Stimulated activated CD4-positive, alpha-beta T cell treated with anti-CD3 and anti-CD28 coated beads, Interleukin-4, amount 100 ng/mL, for 1 hour (primary cell): ENCODE data around the gene SFT2D3.
A peak's percentile ranks its signal among the peaks of the same experiment; 100 is the strongest.

Experiments
- DNase-seq: peaks from one replicate; pipeline ENCODE4 v3.0.0-alpha.2; 2020

SFT2D3 gene

DNA sequence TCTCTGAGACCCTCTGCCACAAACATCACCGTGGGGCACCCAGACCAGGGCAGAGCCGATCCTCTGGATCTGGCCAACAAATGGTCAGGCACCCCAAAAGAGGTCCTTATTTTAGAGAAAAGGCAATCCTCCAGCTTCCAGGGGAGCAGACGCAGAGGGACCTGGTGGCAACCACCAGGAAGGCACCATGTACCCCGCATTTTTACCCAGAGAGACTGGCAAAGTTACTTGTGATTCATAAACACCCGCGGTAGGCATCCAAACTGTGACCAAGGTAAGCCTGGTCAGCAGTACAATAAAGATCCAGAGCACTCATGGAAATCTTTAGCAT is 36.4 kb upstream of the SFT2D3 start:
- DNase-seq: no peak

- no peak for DNase-seq
These were observed 35.9 kb upstream of the SFT2D3 start for GRCh38 chr2:127665267-127665893.

DNA sequence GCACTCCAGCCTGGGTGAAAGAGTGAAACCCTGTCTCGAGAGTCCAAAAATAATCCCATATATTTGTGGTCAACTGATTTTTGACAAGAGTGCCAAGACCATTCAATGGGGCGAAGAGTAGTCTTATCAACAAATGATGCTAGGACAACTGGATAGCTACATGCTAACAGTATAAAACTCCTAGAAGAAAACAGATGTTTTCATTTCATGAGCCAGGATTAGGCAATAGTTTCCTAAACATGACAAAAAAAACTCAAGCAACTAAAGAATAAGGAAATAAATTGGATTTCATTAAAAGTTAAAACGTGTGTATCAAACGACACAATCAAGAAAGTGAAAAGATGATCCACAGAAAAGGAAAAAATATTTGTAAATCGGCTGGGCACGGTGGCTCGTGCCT is 32.2 kb upstream of the SFT2D3 start:
- no peak for DNase-seq

DNA sequence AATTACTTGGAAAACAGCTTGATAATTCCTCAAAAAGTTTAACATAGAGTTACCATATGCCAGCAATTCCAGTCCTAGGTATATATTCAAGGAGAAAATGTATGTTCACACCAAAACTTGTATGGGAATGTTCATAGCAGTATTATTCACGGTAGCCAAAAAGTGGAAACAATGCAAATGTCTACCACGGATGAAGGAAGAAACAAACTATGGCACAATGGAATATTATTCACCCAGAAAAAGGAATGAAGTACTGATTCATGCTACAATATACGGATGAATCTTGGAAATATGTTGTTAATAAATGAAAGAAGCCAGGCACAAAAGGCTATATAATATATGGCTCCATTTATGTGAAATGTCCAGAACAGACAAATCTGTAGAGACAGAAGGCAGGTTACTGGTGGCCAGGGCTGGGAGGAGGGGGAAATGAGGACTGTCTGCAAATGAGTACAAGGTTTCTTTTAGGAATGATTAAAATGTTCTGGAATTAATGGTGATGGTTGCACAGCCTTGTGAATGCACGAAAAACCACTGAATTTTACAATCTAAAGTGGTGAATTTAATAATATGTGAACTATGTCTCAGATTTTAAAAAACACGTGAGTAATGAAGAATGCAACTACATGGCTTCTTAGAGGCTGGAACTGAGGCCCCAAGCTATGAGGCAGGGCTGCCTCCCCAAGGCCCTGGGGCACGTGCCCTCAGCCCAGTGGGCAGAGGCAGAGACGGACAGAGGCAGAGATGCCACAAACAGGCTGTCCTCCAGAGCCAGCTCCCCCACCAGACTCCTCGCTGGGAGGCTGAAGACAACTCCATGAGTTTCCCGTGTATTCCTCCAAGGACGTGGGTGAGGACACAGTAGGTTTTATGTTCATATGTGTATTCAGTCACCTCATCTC is 31.0 kb upstream of the SFT2D3 start:
- no peak for DNase-seq

DNA sequence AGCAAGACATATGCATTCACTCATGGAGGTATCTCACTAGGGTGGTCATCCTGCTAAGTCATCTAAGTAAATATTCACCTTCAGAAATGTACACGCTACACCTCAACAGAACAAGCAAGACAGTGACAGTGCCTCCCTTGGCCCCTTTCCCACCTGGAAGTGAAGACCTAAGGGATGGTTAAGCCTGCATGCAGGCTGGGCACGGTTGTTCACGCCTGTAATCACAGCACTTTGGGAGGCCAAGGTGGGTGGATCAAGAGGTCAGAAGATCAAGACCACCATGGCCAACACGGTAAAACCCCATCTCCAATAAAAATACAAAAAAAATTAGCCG is 30.4 kb upstream of the SFT2D3 start:
- DNase-seq: no peak

DNA sequence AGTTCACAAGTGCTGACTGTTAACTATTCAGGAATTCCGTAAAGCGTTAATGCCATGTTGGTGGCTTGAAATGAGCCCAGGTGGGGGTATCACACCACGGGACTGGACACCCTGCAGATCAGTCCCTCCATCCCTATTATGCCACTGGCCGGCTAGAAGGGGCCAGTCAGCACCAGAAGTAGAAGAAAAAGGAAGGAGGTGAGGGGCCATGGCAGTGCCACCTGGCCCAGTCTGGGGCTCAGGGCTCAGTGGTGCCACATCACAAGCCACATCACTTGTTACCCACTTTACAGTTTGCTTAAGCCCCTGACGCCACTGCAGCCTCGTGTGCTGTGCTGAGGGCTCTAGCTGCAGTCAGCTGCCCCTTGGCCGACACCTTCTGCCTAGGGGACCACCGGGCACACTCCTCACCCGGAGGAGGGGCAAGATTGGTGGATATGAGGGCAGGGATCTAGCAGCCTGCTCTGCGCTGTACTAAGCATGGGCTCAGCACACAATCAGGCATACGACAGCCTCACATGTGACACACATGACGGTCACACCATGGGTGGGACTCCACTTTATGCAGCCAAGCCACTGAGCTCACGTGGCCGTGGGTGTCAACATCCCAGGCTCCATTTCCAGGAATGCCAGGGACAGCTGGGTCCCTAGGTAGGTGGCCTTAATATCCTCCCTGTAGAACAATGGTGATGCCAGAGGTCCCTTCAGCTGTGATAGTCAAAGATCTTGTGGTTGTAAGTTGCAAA is 29.6 kb upstream of the SFT2D3 start:
- DNase-seq: no peak

DNA sequence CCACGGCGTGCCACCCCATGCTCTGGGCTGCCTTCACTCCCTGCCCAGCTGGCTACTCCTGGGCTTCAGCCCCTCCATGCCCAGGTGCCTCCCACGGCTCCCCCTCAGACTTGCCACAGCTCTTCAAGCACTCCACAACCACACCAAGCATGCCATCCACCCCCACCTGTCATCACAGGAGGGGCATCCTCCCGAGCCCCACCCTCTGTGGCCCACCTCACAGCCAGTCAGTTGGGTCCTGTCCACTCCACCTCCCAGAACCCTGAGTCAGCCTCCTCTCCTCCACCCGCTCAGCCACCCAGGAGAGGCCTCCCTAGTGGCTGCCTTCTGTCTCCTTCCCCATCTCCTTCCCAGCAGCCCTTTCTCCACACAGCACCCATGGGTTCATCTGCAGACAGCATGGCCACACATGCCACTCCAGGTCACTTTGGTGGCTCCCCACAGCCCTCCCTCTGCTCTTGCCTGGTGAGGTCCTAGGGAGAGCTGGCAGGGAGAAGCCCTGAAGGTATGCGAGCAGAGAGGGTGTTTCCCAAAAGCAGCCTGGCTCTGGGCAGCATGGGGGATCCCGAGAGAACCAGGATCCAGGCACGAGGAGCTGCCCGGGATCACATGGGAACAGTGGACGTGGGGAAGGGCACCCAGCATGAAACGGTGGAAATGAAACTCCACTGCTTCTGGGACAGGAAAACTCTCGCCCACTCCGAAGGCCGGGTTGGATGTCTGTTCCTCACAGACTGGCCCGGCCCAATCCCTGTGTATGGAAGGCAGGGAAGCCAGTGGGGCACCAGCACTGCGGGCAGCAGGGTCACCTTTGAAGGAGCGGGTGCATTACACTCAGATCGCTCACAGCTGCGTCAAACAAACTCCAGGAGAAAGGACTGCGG is 28.7 kb upstream of the SFT2D3 start:
- no peak for DNase-seq

DNA sequence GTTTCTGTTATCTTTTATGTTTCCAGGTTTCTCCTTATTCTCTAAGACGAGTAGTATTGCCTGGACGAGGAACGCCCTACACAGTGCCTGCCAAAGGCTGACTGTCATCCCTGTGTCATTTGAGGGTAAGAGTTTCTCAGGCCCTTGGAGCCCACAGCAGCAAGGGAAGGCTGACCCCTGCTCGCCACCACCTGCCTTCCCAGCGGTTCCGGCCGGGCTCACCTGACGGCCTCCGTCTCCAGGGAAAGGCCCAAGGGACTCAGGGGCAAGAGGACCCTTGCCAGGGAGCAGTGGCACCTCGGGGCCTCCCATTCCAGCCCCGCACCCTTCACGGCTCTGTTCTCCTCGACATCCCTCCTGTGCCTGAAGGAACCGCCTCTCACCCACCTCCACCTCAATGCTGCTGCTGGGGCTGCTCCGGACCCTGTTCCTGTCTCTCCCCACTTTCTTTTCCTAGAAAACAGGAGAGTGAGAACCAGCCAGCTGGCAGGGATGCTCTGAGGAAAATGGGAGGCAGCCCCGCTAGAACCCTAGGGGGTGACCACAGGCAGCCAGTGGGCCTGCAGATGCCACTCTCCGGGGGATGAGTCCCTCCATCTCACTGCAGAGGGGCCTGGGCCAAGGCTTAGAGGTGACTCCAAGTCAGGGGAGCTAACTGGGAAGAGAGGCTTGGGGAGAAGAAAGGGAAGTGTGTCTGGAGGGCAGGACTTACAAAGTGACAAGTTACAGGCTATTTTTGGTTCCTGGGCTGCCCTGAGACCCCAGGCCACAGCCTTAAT is 27.8 kb upstream of the SFT2D3 start:
- no peak for DNase-seq

- DNase-seq: peak; percentile 31
These were observed 26.8 kb upstream of the SFT2D3 start for GRCh38 chr2:127674241-127675209.

- no peak for DNase-seq
These were observed 25.7 kb upstream of the SFT2D3 start, which contains the start of gene LIMS2 for GRCh38 chr2:127675331-127676261. TSS of gene LIMS2 (minus strand) at chr2:127675530. CDS start at chr2:127675024, 506 bp downstream.

DNA sequence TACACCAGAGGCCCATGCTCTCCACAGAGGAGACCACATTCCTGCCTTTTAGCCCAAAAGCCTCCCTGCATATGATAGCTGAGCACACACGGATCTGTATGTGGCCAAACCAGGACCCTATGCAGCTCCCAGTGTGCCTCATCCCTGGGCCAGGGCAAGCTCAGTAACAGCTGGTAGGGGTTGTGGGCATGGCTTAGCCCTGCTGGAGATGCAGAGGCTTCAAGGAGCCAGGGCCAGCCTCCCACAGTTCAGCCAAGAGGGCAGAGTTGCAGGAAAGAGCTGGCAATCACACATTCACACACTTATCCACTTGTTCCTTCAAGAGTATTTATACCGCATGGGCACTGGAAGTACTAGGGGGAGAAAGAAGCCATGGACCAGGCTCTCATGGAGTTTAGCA is 24.4 kb upstream of the SFT2D3 start:
- DNase-seq: no peak

GRCh38 chr2:127678531-127678930 is 22.8 kb upstream of the SFT2D3 start:
- no peak for DNase-seq

GRCh38 chr2:127678991-127679390 is 22.3 kb upstream of the SFT2D3 start:
- DNase-seq: no peak

DNA sequence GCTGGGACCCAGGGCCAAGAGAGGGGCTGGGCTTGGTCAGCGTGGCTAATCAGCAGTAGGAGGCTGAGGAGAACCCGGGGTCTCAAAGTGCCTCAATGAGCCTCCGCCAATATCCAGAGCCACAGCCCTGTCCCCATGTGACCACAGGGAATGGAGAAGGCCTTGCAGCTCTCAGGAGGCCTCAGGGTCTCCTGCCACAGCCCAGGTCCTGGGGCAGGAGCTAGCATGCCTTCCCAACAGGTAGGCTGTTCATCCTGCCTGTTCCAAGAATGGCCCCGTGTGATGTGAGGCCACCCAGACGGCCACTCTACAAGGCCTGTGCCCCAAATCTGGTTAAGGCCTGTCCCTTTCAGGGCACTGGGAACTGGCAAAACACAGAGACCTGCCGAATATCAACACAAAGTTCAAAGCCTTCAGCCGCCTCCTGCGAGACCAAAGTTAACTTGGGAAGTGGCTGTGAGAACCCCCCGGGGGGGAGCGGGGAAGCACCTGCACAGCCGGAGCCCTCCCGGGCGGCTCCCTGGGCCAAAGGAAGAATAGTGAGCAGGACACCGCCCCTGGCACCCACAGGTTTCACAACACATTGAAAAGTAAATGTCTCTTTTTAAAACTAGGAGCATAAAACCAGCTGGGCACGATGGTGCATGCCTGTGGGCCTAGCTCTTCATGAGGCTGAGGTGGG is 21.5 kb upstream of the SFT2D3 start:
- no peak for DNase-seq

GRCh38 chr2:127680706-127681287 is 20.5 kb upstream of the SFT2D3 start:
- DNase-seq: no peak

DNA sequence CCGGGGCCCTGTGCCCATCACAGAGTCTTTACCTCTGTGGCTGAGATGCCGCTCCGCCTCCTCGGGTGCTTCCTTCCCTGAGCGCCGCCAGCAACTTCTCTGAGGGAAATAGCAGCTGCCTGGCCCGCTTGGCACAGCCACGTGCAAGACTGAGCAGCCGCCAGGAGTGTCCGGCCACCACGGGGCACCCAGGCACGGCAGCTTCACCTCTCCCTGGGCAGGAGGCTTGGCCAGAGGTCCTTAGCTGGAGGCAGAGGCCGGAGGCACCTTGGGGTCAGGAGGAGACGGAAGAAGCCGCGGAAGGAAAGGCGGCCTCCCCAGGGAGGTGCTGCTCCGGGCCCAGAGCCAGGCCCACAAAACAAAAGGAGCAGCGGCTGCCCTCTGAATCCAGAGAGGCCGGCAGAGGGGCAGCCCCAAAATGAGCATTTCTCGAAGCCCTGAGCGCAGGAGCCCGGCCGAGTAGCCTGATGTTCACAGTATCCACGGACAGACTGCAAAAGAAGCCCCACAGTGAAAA is 20.0 kb upstream of the SFT2D3 start:
- DNase-seq: no peak

DNA sequence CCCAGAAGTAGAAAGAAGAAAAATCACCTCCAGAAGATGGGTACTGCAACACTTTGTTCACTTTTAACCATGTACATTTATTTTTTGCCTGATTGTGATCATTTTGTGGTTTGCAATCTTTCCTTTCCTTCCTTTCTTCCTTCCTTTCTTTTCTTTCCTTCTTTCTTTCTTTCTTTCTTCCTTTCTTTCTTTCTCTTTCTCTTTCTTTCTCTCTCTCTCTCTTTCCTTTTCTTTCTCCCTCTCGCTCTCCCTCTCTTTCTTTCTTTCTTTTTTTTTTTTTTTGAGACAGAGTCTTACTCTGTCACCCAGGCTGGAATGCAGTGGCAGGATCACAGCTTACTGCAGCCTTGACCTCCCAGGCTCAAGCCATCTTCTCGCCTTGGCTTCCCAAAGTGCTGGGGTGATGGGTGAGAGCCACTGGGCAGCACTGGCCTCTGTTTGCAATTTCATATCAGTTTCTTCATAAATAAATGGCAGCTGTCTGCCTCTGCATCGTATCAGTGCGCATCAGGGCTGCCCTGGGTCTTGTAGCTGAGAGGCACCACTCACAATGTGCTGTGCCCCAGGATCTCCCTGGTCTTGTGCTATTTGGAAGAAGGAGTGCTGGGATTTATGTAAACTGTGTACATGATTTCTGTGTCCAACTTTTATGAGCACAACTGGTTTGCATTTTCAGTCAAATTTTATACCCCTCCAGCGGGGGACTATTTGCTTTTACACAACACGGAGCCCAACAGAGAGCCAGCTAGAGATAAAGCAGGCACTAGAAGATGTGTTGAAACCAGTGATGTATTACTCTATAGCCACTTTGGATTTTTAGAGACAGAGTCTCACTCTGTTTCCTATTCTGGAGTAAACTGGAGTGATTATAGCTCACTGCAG is 19.1 kb upstream of the SFT2D3 start:
- no peak for DNase-seq
